Ascending aorta (tissue), 2 donors: Measurements from ENCODE around the gene RABGAP1L. TPM values are rescaled to one million over a fixed set of nuclear protein-coding genes. Genes with fewer than 3 reads are reported as not detected.
A peak's percentile ranks its signal among the peaks of the same experiment; 100 is the strongest.

Source experiments
- DNase-seq, 2 donors: peaks; one replicate each; pipeline ENCODE4 v3.0.0-alpha.2; 2019; ENCODE audit warnings: low spot score in 2 of 2
- H3K27ac ChIP-seq, 2 donors: fragments of 200-600 bp; sonication (generic); one replicate each; pipeline ENCODE4 v1.5.1; 2016 to 2017; ENCODE audit warnings: mild to moderate bottlenecking in 1 of 2
- H3K27me3 ChIP-seq: fragments of 200-600 bp; sonication (generic); one replicate; pipeline ENCODE4 v1.5.1; 2017
- H3K36me3 ChIP-seq, 2 donors: fragments of 200-600 bp; sonication (generic); one replicate each; pipeline ENCODE4 v1.5.1; 2016
- H3K4me1 ChIP-seq, 2 donors: fragments of 200-600 bp; sonication (generic); one replicate each; pipeline ENCODE4 v1.5.1; 2016 to 2017; ENCODE audit warnings: mild to moderate bottlenecking in 1 of 2
- H3K4me3 ChIP-seq, 2 donors: fragments of 200-600 bp; sonication (generic); one replicate each; pipeline ENCODE4 v1.5.1; 2016 to 2017; ENCODE audit warnings: mild to moderate bottlenecking in 1 of 2
- H3K9me3 ChIP-seq, 2 donors: fragments of 200-600 bp; sonication (generic); one replicate each; pipeline ENCODE4 v1.5.1; 2016
- intact Hi-C: fragments of 100-400 bp; cut with DNase I; formaldehyde crosslinking; loops from one replicate; pipeline ENCODE4 v1.15.1; 2023
- total RNA-seq: library from RNA; depleted of rRNA; stranded (reverse); fragments of >200 nt; gene quantifications from one replicate; pipeline ENCODE4 v1.1.0, GENCODE V29; 2016
- TF ChIP-seq, protein P1 (sequence below), 3 experiments: fragments of 200-600 bp in 2 of 3; fragments of 450-650 bp in 1 of 3; sonication (generic) in 2 of 3; IDR thresholded peaks; one replicate each; pipeline ENCODE4 v1.5.1; 2016 to 2019; ENCODE audit warnings: antibody characterized with exemption in 3 of 3, mild to moderate bottlenecking in 1 of 3, moderate library complexity in 1 of 3

Gene RABGAP1L
- total RNA-seq, 1 donor from 2014 or later, result 48.4 TPM

DNA sequence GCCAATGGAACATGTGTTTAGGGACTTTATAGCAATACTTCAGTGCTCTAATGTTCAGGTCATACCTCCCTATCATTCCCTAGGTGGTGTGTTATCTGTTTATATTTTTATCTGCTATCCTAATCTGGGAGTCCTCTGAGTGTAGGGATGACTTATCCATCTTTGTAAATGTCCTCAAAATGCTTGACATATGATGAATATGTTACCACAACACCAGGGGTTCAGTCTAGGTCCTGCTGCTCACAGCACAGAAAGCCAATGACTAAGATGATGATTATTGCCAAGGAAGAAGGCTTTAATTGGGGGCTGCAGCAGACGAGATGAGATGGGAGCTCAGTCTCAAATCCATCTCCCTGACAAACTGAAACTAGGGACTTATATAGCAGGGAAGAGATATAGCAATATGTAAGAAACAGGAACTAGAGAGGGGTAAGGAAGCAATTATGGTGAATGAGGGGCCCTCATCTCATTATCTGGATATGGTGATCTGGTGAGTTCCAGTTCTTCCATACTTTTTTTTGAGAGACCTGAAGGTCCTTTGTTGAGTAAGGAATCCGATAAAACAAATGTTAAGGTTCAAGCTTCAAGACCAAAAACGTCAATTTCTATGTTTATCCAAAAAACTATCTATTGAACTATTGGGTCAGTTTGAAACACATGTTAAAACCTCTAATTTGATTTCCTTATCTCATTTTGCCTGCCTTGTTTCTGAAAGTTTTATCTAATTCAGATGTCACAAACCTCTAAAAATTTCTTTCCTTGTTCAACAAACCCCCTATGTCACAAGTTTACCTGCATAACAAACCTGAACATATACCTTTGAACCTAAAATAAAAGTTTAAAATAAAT, 583.7 kb downstream of the RABGAP1L start:
- H3K27ac ChIP-seq, result no peak overlapping the region
- TF ChIP-seq, protein P1, sequence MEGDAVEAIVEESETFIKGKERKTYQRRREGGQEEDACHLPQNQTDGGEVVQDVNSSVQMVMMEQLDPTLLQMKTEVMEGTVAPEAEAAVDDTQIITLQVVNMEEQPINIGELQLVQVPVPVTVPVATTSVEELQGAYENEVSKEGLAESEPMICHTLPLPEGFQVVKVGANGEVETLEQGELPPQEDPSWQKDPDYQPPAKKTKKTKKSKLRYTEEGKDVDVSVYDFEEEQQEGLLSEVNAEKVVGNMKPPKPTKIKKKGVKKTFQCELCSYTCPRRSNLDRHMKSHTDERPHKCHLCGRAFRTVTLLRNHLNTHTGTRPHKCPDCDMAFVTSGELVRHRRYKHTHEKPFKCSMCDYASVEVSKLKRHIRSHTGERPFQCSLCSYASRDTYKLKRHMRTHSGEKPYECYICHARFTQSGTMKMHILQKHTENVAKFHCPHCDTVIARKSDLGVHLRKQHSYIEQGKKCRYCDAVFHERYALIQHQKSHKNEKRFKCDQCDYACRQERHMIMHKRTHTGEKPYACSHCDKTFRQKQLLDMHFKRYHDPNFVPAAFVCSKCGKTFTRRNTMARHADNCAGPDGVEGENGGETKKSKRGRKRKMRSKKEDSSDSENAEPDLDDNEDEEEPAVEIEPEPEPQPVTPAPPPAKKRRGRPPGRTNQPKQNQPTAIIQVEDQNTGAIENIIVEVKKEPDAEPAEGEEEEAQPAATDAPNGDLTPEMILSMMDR (IDR thresholded peaks at IDR 0.05), result no peak
- no peaks in the 10 kb centered on the region for H3K9me3 ChIP-seq
- no peaks in the 10 kb centered on the region for H3K27me3 ChIP-seq
- no peak for DNase-seq
- H3K4me1 ChIP-seq, result no peaks in the 10 kb centered on the region
- no peaks in the 10 kb centered on the region for H3K36me3 ChIP-seq
- intact Hi-C loops, result no loop called here
- H3K4me3 ChIP-seq, result no peak overlapping the region

DNA sequence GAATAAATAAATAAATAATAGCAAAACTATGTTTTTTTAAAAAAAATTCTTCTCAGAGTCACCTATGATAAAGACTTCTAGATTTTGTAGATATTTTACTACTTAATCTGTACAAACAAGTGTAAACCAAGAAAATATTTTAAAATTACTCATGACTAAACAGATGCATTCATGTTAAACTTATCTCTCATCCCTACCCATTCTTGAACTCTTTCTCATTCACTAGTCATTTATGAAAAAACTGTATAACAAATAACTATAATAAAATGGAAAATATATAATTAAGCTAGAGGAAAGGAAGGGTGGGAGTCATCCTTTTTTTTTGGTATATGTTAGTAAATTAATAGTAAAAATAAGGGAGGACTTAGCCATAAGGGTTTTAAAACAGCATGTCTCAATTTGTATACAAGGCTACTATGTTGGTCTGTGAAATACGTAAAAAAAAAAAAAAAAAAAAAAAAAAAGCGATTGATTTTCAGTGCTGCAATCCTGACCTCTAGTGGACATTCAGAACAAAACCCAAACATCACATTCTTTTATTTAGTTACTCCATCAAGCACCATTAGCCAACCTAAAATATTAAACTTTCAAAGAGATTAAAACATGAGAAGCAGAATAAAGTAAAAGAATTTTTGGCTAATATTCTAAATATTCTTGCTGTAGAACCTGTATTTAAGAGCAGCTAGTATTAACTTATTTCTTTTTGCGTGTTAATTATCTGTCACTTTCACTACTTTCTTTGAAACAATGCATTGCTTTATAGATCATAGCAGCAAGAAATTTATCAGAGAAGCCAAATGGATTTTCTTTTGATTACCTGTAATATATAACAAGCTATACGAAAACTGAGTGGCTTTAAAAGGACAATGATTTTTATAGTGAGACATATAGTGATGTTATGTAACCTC, 584.6 kb downstream of the RABGAP1L start:
- H3K27me3 ChIP-seq, result no peaks in the 10 kb centered on the region
- TF ChIP-seq, protein P1 (IDR thresholded peaks at IDR 0.05), result peak; percentile 33 to 58 (median 48)
- intact Hi-C loops, result loop anchor here (2.0 kb wide), 1 partner anchor 485 kb away; no protein-coding TSS in a partner anchor
- H3K27ac ChIP-seq, result no peak overlapping the region
- H3K4me3 ChIP-seq, result no peak overlapping the region
- no peaks in the 10 kb centered on the region for H3K9me3 ChIP-seq
- DNase-seq, result no peak
- no peaks in the 10 kb centered on the region for H3K4me1 ChIP-seq
- H3K36me3 ChIP-seq, result no peaks in the 10 kb centered on the region

DNA sequence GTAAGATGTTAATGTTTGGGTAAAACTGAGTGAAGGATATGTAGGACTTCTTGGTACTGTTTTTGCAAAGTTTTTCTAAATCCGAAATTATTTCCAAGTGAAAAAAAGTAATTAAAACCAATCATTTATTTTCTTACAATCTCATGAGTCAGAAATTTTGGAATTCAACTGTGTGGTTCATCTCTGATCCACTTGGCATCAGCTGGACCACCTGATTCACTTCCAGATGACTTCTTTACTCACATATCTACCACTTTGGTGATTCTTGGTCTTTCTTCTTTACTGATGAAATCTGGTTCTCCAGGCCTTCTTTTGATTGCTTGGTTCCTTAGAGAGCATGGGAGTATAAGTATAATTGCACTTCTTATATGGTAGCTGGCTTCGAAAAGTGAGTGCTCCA, 585.6 kb downstream of the RABGAP1L start:
- Histone ChIP-seq H3K27ac (no peak overlapping the region), H3K9me3 (no peaks in the 10 kb centered on the region), H3K27me3 (no peaks in the 10 kb centered on the region), H3K4me3 (no peak overlapping the region), H3K36me3 (no peaks in the 10 kb centered on the region), H3K4me1 (no peaks in the 10 kb centered on the region)
- TF ChIP-seq, protein P1 (IDR thresholded peaks at IDR 0.05), result no peak
- no peak for DNase-seq
- intact Hi-C loops, result loop anchor here (2.0 kb wide), 1 partner anchor 486 kb away; no protein-coding TSS in a partner anchor

DNA sequence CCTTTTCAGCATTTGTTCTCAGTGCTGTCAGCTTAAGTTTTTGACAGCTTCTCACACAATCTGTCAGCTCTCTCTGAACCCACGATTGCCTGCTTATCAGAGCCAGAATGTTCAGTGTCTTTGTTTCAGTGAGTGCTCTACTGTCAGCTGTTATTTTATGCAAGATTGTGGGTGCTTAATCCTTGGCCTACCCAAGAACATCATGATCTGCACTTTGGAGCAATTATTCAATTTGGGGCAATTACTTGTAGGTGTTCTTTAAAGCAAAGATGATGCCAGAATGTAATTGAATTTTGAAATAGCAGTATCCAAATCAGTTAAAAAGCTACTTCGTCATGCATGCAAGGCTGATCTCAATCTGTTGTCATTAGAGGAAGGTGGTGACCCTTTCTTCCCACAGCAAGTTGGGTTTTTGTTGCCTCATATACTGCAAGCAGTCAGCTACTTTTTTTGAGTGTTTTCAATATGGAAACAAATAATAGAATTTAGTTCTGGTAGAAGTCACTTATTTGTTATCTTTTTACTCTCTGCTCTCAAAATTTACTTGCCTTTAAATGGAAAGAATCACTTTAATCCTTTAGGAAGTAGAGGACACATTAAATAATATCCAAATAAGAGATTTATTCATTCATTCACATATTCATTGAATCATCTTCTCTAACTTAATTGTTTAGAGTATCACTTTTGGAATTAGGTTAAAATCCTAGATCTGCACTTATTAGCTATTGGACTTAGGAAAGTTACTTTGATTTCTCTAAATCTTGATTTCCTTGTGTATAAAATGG, 586.9 kb downstream of the RABGAP1L start:
- no peak for DNase-seq
- TF ChIP-seq, protein P1 (IDR thresholded peaks at IDR 0.05), result no peak
- H3K4me1 ChIP-seq, result no peaks in the 10 kb centered on the region
- no peaks in the 10 kb centered on the region for H3K9me3 ChIP-seq
- H3K36me3 ChIP-seq, result no peaks in the 10 kb centered on the region
- no peaks in the 10 kb centered on the region for H3K27me3 ChIP-seq
- intact Hi-C loops, result no loop called here
- no peak overlapping the region for H3K4me3 ChIP-seq
- H3K27ac ChIP-seq, result no peak overlapping the region

DNA sequence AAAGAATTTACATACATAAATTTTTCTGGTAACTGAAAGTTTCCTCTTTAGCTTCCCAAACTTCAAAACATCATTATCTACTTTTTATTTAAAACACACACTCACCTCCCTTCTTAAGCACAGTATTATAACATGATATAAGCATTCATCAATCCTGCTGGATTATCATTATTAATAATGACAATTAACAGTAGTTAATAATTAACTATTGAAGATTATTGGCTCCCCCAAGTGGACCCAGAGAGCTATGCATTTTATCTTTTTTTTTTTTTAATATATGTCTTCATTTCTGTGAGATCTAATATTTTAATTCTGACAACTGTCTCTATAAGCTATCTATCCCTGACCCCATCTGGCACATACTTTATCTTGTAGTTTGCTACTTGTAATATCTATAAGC, 588.3 kb downstream of the RABGAP1L start:
- H3K4me3 ChIP-seq, result no peak overlapping the region
- no peaks in the 10 kb centered on the region for H3K36me3 ChIP-seq
- TF ChIP-seq, protein P1 (IDR thresholded peaks at IDR 0.05), result no peak
- no peak for DNase-seq
- H3K27ac ChIP-seq, result no peak overlapping the region
- H3K9me3 ChIP-seq, result no peaks in the 10 kb centered on the region
- no peaks in the 10 kb centered on the region for H3K27me3 ChIP-seq
- intact Hi-C loops, result no loop called here
- no peaks in the 10 kb centered on the region for H3K4me1 ChIP-seq
